GM18858 (cell line): ENCODE measurements around the gene PGC.
A peak's percentile ranks its signal among the peaks of the same experiment; 100 is the strongest.

ENCODE experiments used
- ATAC-seq: cut with Tn5 transposase; IDR thresholded peaks from one replicate; pipeline ENCODE4 v1.9.1; 2021; ENCODE audit not compliant: unreplicated experiment

The PGC gene

DNA sequence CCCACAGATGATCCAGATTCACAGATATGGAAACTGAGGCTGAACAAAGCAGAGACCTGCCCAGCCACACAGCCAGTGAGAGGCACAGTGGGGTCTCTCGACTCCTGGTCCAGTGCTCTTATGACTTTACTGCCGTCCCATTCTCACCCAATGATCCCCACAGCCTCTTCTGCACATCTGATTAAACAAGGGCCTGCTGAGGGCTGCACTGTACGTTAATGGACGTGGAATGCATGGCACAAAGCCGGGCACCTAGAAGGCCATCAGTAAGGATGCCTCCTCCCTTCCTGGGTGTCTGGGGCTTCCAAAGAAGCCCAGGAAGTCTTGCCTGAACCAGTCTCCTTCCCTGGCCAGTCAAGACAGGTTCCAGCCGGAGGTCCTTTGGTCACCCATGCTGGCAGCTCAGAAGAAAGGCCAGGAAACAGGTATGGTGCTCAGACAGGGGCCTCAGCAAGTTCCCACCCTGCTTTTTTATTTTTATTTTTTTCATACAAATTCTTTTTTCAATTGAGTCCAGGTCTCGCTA, 15.6 kb downstream of the PGC start:
- no peak for ATAC-seq

DNA sequence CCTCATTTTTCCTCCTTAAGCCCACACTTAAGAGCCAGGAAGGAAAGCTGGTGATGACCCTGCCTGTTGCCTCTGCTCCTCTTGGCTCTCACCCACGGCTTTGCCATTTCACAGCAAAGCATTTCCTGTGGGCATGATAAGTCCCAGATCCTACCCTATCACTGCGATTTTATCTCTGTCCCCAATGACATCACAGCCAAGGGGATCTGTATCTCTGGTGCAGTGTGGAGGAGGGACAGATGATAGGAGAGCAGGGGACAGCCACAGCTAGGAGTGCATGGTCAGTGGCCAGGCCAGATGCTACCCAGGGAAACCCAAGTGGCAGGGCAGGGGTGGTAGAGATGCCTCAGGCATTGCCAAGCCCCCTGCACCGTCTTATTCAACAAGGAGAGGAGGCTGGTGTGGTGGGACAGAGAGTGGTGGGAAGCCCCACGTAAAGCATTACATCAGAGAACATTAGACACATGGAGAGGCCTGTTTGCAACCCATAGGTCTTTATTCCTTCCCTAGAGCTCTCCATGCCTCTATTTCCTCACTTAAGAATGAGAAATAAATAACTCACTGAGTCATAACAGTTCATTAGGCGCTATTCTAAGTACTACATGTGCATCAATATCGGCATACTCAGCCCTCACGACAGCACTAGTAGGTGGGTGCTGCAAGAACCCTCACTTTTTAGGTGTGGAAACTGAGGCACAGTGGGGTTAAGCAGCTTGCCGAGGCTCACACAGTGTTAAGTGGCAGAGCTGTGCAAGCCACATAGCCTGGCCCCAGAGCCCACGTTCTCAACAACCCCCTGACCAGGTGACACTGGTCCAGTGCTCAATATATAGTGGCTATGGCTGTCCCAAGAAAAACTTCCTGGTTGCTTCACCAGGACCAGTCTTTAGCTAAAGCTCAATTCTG, 16.4 kb downstream of the PGC start:
- ATAC-seq: no peak

DNA sequence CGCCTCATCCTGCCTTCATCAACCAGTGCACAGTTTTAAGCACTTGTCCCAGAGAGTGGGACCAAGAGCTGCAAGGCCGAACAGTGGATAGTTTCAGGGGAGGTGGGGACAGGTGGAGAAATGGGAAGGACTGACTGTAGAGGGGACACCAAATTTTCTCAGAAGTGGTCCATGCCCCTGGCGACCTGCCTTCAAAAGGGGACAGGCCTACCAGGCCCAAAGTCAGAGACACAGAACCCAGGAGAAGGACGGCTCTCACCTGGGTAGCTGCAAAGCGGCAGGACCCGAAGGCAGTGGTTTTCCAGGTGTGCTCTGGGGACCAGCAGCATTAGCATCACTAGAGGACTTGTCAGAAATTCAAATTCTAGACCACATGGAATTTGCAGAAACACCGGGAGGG, 17.6 kb downstream of the PGC start:
- ATAC-seq: no peak

DNA sequence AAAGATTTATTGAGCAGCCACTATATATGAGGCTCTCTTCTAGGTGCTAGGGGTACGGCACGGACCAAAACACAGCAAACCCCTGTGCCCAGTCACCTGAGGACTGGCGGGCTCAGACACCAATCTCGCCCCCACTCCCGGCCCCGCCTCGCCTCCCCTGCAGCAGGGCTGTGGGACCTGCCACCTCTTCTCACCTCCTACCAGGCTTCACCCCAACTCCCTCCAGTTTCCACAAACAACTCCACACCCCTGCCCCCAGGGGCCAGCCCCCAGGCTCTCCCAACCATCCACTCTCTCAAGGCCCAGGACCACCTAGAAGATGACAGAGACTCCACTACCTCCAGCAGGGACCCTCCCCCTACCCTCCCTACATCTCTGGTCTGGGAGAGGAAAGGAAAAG, 18.2 kb downstream of the PGC start:
- no peak for ATAC-seq

DNA sequence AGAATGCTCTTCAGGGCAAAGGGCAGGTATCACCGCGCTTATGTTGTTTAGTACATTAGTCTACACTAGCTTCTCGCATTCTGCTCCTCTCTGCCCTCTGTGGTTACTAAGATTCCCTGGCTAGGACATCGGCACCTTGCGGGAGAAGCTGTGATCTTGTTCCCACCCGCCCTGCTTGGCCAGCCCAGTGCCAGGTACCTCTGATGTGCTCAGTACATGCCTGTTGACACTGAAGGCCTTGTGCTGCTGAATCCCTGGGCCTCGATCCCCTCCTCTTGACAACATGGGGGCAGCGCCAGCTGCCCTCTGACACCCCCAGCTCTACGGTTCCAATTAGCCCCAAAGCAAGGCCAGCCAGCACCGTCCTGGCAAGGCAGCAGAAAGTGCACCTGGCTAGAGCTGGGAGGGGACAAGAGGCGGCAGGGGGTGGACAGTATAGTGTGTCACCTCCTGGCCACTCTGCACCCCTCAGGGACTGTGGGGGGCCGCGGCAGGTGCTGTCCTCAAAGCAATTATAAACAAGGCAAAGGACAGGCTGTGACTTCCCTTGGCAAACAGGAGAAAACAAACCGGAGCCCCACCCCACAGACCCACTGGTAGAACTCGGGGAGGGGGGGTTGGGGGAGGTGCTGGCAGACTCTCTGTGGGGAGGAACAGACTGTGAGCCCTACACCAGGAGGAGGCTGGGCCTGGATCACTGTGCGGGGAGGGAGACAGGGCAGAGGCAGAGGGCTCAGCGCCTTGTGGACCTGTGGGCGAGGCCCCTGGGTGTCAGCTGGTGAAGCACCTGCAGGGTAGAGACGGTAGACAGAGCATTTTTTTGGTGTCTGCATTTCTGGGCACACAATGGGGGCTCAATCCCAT, 18.9 kb downstream of the PGC start:
- no peak for ATAC-seq

DNA sequence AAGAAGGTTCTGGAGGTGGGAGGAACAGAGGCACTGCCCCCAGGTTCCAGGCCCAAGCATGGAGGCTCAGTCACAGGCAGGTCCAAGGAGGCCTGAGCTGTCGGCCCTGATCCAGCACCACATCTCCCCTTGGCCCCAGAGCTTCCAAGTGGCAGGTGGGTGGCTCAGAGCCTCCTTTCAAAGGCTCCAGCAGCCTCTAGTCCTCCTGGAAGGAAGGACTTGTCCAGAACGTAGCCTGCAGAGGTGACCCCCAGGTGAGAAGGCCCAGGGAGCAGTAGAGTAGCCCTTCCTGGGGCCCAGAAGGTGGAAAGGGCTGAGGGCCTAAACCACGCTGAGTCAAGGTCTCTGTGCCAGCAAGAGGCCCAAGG, 19.5 kb downstream of the PGC start:
- ATAC-seq: no peak

DNA sequence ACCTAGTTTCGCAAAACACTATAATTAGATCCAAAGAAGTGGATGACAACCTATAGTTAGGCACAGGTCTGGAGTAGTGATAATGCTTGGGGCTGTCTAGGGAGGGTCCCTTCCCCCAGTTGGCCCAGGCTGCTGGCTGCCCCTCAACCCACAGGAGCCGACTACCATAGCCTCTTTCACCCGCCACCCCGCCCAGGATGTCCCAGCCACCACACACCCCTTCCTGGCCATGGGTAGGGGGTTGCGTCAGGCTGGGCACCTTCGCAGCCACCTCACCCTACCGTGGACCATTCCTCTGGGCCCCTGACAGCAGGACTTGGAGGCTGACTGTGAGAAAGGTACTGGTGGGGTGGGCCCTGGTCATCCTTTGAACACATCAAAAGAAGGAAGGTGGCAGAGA, 20.3 kb downstream of the PGC start:
- no peak for ATAC-seq

DNA sequence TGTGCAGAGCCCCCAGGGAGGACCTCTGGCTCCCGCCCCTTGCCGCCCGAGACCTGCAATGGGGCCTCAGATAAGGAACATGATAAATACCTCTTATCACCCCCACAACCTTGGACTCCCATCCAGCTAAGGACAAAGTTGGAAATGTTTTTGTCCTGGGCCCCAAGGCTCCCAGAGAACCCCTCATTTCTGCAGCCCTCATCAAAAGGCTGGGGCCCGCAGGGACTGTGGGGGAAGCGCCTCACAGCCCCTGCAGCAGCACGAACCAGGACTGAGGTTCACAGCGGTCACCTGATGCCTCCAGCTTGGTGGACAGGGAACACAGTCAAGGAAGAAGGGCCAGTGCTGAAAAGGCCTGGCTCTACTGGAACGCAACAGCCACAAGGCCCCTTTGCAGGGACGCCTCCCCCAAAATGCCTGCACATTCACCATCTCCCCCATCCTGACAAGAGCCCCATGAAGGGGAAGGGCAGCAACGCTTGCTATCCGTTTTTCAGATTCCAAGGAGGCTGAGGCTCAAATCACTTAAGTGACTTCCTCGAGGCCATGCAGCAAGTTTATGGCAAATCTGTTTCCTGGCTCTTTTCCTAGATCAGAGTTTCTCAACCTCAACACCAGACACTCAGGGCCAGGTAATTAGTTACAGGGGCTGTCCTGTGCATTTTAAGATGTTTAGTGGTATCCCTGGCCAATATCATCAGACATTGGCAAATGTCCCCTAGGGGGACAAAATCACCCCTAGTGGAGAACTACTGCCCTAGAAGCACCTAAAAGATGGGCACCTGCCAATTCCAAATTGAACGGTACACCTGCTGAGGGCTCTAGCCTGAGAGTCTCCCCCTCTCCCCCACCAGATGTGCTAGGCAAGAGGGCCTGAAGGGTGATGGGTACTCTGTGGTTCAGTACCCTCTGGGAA, 22.4 kb downstream of the PGC start:
- no peak for ATAC-seq

DNA sequence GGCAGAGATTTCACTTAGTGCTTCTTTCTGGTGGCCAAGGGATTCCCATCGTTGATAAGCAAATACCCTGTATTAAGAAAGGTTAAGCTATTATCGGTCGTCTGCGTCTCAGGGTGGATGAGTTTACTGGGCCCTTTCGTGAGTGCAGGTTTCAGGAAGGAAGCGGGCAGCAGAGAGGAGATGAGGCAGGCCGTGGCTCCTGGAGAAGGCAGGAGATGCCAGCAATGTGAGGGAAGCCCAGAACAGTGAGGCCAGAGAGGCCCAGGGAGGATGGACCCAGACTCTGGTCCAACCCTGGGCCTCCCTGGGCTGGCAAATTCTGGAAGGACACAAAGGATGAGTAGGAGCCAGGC, 23.0 kb downstream of the PGC start:
- no peak for ATAC-seq

DNA sequence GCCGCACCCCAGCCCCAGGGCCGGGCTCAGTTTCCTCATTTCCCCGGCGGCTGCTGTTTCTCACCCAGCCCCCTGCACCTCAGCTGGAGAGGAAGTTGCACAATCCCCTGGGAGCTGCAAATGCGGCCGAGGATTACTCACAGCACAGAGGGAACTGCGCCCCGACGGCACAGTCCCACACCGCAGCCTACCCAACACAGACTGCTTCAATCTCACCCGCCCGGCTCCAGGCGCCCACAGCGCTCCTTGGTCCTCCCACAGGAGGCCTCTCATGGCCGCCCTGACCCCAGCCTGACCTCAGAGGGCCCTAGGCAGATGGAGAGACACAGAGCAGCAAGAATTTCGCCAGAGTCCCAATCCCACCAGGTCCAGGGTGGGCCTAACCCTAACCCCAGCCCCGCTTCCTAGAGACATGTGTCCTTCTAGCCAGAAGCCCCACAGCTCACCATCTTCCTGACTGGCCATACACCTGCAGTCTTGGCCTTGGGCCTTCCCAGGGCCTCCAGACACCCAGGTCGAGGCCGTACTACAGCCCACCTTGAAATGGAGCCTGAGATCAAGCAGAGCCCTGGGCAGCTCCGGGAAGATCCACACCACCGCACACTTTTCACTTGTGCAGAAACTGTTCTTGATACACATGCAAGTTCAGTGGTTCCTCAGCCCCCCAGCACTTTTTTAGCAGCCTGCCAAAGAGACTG, 23.5 kb downstream of the PGC start:
- peak; percentile 58 for ATAC-seq

DNA sequence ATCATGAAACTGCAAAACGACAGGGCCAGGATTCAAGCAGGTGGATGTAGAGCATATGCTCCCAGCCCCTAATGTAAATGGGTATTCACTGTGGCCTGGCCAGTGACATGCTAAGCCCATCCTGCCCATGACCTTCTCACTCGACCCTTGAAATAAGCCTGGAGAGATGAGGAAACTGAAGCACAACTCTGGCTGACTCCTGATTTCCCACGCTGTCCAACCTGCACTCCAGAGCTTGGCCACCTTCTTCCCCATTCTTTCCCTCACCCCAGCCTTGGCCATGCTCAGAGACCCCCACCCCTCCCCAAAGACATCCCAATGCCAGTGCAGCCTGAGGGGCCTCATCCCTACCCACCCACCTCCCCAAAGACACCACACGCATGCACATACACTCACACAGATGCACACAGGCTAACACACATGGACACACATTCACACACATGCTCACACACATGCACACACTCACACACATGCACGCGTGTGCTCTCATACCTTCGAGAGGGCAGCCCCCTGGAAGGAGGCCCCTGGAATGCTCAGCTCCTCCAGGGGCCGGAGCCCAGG, 24.1 kb downstream of the PGC start:
- ATAC-seq: no peak

DNA sequence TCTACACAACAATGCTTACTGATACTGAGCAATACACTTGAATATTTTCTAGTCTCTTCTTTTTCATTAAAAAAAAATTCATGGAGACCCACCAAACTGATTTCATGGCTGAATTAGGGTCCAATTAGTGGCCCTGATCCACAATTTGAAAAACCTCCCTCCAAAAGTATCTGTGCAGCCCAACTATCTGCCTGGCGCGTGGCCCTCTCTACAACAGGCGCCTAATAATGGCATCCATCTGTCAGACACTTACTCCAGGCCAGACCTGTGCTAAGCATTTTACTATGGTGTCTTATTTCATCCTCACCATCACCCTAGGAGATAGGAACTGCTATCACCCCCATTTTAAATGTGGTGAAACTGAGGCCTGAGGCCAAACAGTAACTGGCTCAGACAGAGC, 25.8 kb downstream of the PGC start:
- no peak for ATAC-seq

DNA sequence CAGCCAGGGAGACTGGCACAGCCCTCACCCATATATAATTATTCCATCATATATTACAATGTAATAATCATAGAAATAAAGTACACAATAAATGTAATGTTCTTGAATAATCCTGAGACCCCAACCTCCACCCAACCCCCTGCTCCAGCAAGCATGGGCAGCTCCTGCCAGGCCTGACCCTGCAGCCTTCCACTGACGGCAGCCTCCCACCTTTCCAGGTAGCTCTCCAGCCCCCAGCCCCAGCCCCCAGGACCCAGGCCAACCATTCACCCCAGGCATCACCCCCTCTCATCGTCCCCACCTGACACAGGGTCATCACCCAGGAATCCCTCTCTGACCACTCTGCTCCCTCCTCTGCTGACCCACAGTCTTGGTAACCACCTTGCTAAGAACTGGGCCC, 26.4 kb downstream of the PGC start:
- ATAC-seq: no peak

DNA sequence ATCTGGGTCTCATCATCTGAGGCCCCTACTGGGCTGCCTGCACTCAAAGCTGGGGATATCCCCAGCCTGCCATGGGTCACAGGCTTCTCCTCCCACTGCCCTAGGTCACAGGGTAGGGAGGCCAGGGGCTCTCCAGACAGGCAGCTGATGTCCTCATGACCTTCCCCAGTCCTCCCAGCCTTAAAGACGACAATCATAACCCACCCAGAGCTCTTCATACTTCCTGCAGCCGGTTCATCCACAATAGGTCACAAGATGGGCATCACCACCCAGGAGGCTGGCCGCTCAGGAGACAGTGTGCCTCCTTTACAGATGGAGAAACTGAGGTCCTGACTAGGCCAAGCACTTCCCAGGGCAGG, 27.0 kb downstream of the PGC start:
- no peak for ATAC-seq

DNA sequence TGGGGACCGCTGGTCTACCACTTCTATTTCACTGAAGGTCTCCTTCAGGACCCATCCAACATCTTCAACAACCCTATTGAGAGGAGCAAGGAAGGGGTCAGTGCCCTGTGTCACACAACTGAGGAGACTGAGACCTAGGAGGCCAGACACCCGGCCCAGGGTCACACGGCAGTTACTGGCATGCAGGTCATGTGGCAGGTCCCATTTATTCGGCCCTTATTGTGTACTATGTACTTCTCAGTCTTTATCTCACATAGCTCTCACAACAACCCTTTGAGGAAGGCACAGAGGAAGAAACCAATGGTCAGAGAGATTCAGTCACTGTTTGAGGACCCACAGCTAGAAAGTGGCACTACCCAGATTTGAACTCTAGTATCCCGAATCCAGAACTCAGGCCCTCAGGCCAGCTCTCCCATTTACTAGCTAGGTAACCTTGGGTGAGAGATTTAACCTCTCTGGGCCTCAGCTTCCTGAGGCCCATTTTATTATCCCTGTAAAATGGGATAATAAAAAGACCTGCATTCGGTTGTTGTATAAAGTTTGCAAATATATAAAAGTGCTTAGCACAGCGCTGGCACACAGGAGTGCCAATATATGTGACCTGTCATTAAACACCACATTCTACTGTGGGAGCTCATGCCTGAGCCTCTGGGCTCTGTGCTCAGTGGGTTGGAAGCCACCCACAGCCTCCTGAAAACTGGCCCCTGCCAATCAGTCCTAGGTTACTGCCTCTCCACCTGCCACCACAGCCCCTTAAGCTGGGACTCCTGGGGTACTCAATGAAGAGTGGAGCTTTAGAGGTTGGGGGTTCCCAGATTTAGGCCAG, 27.5 kb downstream of the PGC start:
- no peak for ATAC-seq

DNA sequence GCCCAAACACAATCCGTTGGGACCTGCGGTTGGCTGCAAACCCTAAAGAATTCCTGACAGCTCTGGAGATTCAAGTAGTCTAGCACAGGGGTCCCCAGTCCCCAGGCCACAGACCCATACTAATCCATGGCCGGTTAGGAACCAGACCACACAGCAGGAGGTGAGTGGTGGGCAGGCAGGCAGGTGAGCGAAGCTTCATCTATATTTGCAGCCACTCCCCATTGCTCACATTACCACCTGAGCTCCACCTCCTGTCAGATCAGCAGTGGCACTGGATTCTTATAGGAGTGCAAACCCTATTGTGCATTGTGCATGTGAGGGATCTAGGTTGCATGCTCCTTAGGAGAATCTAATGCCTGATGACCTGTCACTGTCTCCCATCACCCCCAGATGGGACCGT, 28.4 kb downstream of the PGC start:
- ATAC-seq: no peak

DNA sequence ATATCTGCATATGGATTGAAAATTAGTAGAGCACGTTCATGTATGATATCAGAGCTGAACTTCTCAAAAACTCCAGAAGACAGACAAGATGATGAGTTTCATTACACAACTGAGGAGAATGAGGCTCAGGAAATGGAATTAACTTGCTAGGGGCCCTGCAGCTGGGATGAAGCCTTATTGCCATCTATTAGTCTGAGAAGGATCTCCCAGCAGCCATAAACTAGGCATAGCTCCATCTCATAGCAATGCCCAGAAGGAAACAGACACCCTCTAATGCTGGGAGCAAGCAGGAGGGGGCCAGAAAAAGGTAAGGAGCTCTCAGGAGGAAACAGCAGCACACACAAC, 29.8 kb downstream of the PGC start:
- ATAC-seq: no peak

DNA sequence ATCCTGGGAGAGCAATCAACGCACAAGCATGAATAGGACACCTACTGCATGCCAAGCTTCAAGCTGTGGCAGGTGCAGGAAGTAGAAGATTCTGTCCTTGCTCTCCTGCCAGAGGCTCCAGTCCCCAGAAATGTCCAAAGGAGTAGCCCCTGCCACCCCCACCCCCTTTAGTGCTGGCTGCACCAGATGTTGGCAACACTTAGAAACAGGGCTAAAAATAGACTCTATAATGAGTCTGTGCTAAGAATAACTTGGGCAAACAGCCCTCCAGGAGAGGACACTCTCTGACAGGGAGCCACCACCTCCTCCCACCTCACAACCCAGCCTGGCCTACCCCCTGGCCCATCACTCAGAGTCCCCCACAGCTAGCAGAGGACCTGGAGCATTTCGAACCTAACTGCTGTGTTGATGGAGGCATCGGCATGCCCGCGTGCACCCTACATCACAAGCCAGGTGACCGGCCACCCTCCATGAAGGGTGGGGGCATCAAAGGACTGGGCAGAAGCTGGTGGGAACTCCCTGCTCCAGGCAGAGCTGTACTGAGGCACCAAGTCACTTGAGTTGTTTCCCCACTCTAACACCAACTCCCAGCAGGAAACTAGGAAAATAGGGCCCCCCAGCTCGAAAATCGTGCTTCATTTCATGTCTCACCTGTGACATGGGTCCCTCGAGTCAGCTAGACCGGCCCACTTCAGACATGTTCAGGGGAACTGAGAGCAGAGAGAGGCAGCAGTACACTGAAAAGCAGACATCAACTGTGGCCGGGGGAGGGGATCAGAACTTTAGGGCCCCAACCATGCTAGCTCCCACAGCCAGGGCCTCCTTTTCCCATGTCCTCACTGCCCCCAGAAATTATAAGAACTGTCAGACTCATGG, 30.4 kb downstream of the PGC start:
- ATAC-seq: no peak
